Measurements from ENCODE around the gene ARPIN. TPM values are rescaled to one million over a fixed set of nuclear protein-coding genes. Genes with fewer than 3 reads are reported as not detected.
A peak's percentile ranks its signal among the peaks of the same experiment; 100 is the strongest.
"Not testable (repeated sequence)": the region's sequence is repeated elsewhere in the genome, so short reads cannot be mapped to it uniquely, and the experiment has no call there.

The ARPIN gene
- total RNA-seq, 2 donors from 2014 or later, result 8.3 to 11.8 TPM

DNA sequence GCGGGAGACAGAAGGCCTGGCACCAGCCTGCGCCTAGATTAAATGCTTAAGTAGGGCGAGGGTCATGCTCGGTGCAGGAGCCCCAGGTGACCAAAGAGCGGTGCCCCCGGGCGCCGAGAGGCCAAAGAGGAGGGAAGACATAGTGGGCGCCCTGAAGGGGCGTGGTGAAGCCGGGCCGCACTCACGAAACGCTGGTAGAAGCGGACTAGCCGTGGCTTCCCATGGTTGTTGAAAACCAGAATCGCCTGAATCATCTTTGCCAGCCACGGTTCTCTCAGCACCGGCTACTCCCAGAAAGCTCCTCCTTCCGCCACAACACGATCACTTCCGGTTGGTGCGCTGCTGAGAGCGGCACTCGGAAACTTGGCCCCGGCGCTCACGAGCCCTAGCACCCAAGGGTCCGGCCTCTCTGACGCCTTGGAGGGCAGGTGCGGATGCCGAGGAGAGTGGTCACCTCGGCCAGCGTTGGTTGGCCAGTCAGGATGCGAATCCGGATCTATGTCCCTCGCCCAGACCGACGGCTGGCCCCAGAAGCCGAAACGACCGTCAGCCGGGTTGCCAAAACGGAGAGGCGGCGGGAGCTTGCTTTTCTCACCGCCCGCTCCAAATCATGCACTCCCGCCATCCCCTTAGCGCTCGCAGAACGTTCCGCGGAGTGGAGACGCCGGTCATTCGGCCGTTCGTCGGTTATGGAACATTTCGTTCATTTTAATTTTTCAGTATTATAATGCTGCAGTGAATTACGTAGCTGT is 18.9 kb downstream of the ARPIN start, which contains the start of gene AP3S2:
Gene AP3S2 (minus strand): TSS at position 299 of the 752 bp plus-strand sequence. CDS start 45 bp downstream, at position 254.
- Histone ChIP-seq H3K4me3 (peak within 1 kb of the TSS; percentile 88 to 98), H3K9me3 (no peaks in the 10 kb centered on the region), H3K4me1 (peaks cover 0 to 18% of the 10 kb centered on the region in 2 donors), H3K27ac (peak within 1 kb of the TSS; percentile 90), H3K36me3 (peaks cover 2% of the 10 kb centered on the region), H3K27me3 (no peaks in the 10 kb centered on the region)
- TF ChIP-seq, protein P1, sequence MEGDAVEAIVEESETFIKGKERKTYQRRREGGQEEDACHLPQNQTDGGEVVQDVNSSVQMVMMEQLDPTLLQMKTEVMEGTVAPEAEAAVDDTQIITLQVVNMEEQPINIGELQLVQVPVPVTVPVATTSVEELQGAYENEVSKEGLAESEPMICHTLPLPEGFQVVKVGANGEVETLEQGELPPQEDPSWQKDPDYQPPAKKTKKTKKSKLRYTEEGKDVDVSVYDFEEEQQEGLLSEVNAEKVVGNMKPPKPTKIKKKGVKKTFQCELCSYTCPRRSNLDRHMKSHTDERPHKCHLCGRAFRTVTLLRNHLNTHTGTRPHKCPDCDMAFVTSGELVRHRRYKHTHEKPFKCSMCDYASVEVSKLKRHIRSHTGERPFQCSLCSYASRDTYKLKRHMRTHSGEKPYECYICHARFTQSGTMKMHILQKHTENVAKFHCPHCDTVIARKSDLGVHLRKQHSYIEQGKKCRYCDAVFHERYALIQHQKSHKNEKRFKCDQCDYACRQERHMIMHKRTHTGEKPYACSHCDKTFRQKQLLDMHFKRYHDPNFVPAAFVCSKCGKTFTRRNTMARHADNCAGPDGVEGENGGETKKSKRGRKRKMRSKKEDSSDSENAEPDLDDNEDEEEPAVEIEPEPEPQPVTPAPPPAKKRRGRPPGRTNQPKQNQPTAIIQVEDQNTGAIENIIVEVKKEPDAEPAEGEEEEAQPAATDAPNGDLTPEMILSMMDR (IDR thresholded peaks at IDR 0.05), result peak in 1 of 2 donors; percentile 21
- peak; percentile 95 for DNase-seq (ENCODE audit: low spot score)

DNA sequence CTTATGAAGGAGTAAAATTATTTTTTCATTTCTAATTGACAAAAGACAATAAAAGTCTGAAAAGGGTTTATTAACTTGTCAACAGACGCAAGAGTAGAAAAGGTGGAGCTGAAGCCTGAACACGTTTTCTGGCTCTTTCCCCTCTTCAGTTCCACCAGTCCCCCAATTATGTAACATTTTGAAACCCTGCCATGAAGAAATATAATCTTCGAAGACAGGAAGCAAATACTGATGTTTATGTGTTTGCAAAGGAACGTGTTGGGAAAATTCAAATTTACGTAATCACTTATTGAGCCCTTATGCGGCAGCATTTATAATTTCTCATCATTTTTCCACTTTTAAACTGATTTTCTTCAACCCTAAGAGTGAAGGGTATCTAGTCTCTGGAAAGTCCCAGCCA is 19.7 kb downstream of the ARPIN start:
- H3K27me3 ChIP-seq, result no peaks in the 10 kb centered on the region
- H3K4me1 ChIP-seq, result peaks cover 0 to 18% of the 10 kb centered on the region in 2 donors
- no peaks in the 10 kb centered on the region for H3K9me3 ChIP-seq
- H3K27ac ChIP-seq, result peak overlapping the region; percentile 90
- H3K36me3 ChIP-seq, result peaks cover 10% of the 10 kb centered on the region
- H3K4me3 ChIP-seq, result peak overlapping the region; percentile 88 to 98
- DNase-seq (ENCODE audit: low spot score), result no peak
- TF ChIP-seq, protein P1 (IDR thresholded peaks at IDR 0.05), result no peak

DNA sequence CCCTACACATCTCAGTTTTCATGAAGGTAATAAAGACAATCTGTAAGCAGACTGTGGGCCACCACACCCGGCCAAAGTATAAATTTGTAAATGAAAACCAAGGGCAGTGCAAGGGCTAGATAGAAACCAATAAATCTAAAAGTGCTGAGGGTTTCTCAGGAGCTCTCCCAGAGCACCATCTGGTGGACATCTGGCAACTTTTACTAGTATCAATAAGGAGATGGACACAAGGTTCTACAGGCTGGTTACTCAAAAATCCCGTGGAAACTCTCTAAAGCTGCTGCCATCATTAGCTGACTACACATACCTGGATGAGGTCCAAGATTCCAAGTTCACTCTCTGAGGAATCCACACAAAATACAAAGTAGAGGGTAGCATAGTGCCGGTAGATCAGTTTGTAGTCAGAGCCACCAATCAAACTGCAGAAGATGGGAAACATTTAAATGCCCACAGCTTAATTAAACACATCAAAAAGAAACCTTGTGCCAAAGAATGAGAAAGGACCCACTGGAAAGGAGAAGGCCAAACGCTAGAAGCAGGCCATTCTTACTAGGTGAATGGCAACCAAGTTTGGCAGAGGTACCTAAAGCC is 24.4 kb downstream of the ARPIN start:
- H3K4me1 ChIP-seq, result peaks cover 0 to 13% of the 10 kb centered on the region in 2 donors
- H3K27me3 ChIP-seq, result no peaks in the 10 kb centered on the region
- H3K27ac ChIP-seq, result no peak overlapping the region
- peaks cover 56% of the 10 kb centered on the region for H3K36me3 ChIP-seq
- TF ChIP-seq, protein P1 (IDR thresholded peaks at IDR 0.05), result no peak
- no peaks in the 10 kb centered on the region for H3K9me3 ChIP-seq
- DNase-seq (ENCODE audit: low spot score), result no peak
- H3K4me3 ChIP-seq, result no peak overlapping the region

DNA sequence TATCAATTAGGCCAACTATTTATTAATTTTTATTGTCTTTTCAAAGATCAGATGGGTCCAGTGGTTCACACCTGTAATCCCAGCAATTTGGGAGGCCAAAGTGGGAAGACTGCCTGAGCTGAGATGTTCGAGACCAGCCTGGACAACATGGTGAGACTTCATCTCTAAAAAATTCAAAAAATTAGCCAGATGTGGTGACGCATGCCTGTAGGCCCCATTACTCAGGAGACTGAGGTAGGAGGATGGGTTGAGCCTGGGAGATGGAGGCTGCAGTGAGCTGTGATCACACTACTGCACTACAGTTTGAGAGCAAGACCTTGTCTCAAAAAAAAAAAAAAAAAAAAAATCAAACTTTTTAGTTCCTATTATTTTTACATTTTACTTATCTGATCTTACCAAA is 27.1 kb downstream of the ARPIN start:
- H3K4me3 ChIP-seq, result no peak overlapping the region
- H3K36me3 ChIP-seq, result peaks cover 73% of the 10 kb centered on the region
- no peaks in the 10 kb centered on the region for H3K9me3 ChIP-seq
- no peaks in the 10 kb centered on the region for H3K4me1 ChIP-seq
- TF ChIP-seq, protein P1 (IDR thresholded peaks at IDR 0.05), result no peak
- H3K27me3 ChIP-seq, result no peaks in the 10 kb centered on the region
- no peak for DNase-seq (ENCODE audit: low spot score)
- H3K27ac ChIP-seq, result no peak overlapping the region

DNA sequence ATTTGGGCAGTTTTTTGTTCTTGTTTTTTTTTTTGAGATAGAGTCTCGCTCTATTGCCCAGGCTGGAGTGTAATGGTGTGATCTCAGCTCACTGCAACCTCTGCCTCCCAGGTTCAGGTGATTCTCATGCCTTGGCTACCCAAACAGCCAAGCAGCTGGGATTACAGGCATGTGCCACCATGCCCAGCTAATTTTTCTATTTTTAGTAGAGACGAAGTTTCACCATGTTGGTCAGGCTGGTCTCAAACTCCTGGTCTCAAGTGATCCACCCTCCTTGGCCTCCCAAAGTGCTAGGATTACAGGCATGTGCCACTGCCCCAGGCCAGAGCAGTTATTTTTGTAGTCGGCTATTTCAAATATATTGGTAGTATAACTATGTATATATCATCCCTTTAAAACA is 27.6 kb downstream of the ARPIN start:
- H3K9me3 ChIP-seq; H3K27me3 ChIP-seq; H3K4me1 ChIP-seq; DNase-seq (ENCODE audit: low spot score); H3K4me3 ChIP-seq; H3K27ac ChIP-seq: not testable (repeated sequence)
- H3K36me3 ChIP-seq, result peaks cover 73% of the 10 kb centered on the region

GRCh38 chr15:89883518-89883917 is 29.2 kb downstream of the ARPIN start:
- no peak for DNase-seq (ENCODE audit: low spot score)
- Histone ChIP-seq H3K36me3 (peaks cover 68% of the 10 kb centered on the region), H3K27ac (no peak overlapping the region), H3K4me3 (no peak overlapping the region), H3K9me3 (no peaks in the 10 kb centered on the region), H3K27me3 (no peaks in the 10 kb centered on the region), H3K4me1 (no peaks in the 10 kb centered on the region)
- TF ChIP-seq, protein P1 (IDR thresholded peaks at IDR 0.05), result no peak

Data from right atrium auricular region (tissue), 2 donors.